ENCODE measurements around the gene WWP2. TPM values are rescaled to one million over a fixed set of nuclear protein-coding genes. Genes with fewer than 3 reads are reported as not detected.

The WWP2 gene
- total RNA-seq, 1 experiment from 2014 or later, result 40.2 TPM

DNA sequence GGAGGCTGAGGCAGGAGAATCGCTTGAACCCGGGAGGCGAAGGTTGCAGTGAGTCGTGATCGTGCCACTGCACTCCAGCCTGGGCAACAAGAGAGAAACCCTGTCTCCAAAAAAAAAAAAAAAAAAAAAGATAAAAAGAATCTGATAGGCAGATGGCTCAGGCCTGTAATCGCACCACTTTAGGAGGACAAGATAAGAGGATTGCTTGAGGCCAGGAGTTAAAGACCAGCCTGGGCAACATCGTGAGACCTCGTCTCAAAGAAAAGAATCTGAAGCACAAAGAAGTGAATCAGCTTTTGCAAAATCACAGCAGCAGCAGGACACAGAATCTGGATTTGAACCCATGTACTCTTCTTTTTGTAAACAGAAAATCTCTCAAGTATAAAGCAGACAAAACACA is 15.0 kb upstream of the WWP2 start:
- Histone ChIP-seq H2BK120ac (ENCODE audit: low read depth, low read length, poor library complexity, severe bottlenecking) (no peak overlapping the region), H3K79me2 (ENCODE audit: insufficient read depth, low read length) (no peaks in the 10 kb centered on the region), H3K4me1 (ENCODE audit: insufficient read depth, low read length) (no peaks in the 10 kb centered on the region), H3K23me2 (ENCODE audit: insufficient read length, low read depth, low read length, poor library complexity, severe bottlenecking) (no peaks in the 10 kb centered on the region), H3K27ac (ENCODE audit: insufficient read length, low read depth, low read length) (no peak overlapping the region), H2BK5ac (ENCODE audit: insufficient read length, low read length) (no peak overlapping the region), H2BK15ac (ENCODE audit: low read depth, low read length) (no peak overlapping the region), H4K5ac (ENCODE audit: insufficient read length, low read depth, low read length) (no peak overlapping the region), H2BK12ac (ENCODE audit: insufficient read length, low read depth, low read length) (no peak overlapping the region), H3T11ph (ENCODE audit: low read length) (no peak overlapping the region), H2AK5ac (ENCODE audit: insufficient read length, low read length) (no peak overlapping the region), H3K9me3 (ENCODE audit: control insufficient read depth, low read depth, low read length) (no peaks in the 10 kb centered on the region), H3K4me2 (ENCODE audit: insufficient read depth, insufficient read length, low read length) (no peak overlapping the region), H3K14ac (ENCODE audit: insufficient read depth, low read length) (no peak overlapping the region), H3K9ac (ENCODE audit: extremely low read depth, insufficient read length, low read length) (no peak overlapping the region), H2BK20ac (ENCODE audit: low read depth, low read length, poor library complexity, severe bottlenecking) (no peak overlapping the region), H4K20me1 (ENCODE audit: control insufficient read depth, insufficient read depth, insufficient read length) (no peaks in the 10 kb centered on the region), H3K27me3 (ENCODE audit: insufficient read depth, low read length) (no peaks in the 10 kb centered on the region), H3K4ac (ENCODE audit: low read depth, low read length) (no peak overlapping the region), H3K79me1 (ENCODE audit: insufficient read depth, low read depth, low read length, poor library complexity, severe bottlenecking) (no peaks in the 10 kb centered on the region), H3K56ac (ENCODE audit: insufficient read length, low read depth, low read length) (no peak overlapping the region), H3K18ac (ENCODE audit: insufficient read length, low read depth, low read length) (no peak overlapping the region), H4K8ac (replicated peaks; ENCODE audit: insufficient read length, low read depth, low read length) (no peak overlapping the region), H2AFZ (ENCODE audit: low read length) (no peak overlapping the region), H4K91ac (ENCODE audit: insufficient read length, low read depth, low read length) (no peak overlapping the region), H3K23ac (ENCODE audit: insufficient read length, low read depth, low read length) (no peak overlapping the region)
- no CpG with 5 or more reads among the region's 8 CpGs for WGBS (ENCODE audit: extremely low coverage, insufficient read length, low lambda C conversion rate)
- Mint-ChIP-seq H3K4me1 (no peaks in the 10 kb centered on the region), H3K27ac (peak overlapping the region in 1 of 3 experiments; percentile 5; a peak in 3 of 7 replicates), H3K27me3 (ENCODE audit: low read depth) (peaks cover 1% of the 10 kb centered on the region; the same call in 1 of the 2 replicates), H3K9me3 (no peaks in the 10 kb centered on the region), H3K4me3 (no peak overlapping the region), H3K36me3 (ENCODE audit: insufficient read depth in 1 of 3, low read depth in 3 of 3) (peaks cover 70 to 94% (median 92%) of the 10 kb centered on the region in 3 experiments)
- no peak for DNase-seq
- TF ChIP-seq, protein P1, sequence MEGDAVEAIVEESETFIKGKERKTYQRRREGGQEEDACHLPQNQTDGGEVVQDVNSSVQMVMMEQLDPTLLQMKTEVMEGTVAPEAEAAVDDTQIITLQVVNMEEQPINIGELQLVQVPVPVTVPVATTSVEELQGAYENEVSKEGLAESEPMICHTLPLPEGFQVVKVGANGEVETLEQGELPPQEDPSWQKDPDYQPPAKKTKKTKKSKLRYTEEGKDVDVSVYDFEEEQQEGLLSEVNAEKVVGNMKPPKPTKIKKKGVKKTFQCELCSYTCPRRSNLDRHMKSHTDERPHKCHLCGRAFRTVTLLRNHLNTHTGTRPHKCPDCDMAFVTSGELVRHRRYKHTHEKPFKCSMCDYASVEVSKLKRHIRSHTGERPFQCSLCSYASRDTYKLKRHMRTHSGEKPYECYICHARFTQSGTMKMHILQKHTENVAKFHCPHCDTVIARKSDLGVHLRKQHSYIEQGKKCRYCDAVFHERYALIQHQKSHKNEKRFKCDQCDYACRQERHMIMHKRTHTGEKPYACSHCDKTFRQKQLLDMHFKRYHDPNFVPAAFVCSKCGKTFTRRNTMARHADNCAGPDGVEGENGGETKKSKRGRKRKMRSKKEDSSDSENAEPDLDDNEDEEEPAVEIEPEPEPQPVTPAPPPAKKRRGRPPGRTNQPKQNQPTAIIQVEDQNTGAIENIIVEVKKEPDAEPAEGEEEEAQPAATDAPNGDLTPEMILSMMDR (conservative IDR thresholded peaks at IDR 0.05), result no peak

Measured in H9 (cell line).